K562 (cell line): ENCODE data around the gene RPL21. TPM values are rescaled to one million over a fixed set of nuclear protein-coding genes. Genes with fewer than 3 reads are reported as not detected.

Experiments
- ATAC-seq: fragments of 200-7000 bp; cut with Tn5 transposase; 3 replicates; pipeline ENCODE4 v1.9.1; 2020; ENCODE audit warnings: moderate library complexity
- BruUV-seq: library from RNA; stranded (reverse); fragments of 400-500 nt; replicated peaks from 2 replicates; lab custom pipeline; 2021; lab: Mats Ljungman, UMichigan
- CTCF ChIA-PET: fragments of 300-600 bp; formaldehyde crosslinking; extraction: SDS; loops from one replicate; lab custom pipeline; 2021; ENCODE audit warnings: low intra/inter-chr PET ratio; lab: Yijun Ruan, JAX
- POLR2A ChIA-PET: fragments of 300-600, 350-650 bp; sonication (Branson Sonifier 250); formaldehyde crosslinking; extraction: SDS; loops from one replicate; lab custom pipeline; 2021; ENCODE audit warnings: antibody characterized with exemption, inconsistent platforms; lab: Yijun Ruan, JAX
- DNase-seq, 4 experiments: peaks; one replicate each; pipeline versions ENCODE4 v3.0.0 to v3.0.0-alpha.2; 2011 to 2018; ENCODE audit warnings: low spot score in 3 of 4, mixed read lengths in 3 of 4; ENCODE audit errors: extremely low read depth in 1 of 4
- FAIRE-seq: peaks from 2 replicates; lab custom pipeline; 2011; peaks lifted over from hg19 to GRCh38; lab: Jason Lieb, UNC
- H2AFZ ChIP-seq: 2 replicates; pipeline ENCODE4 v1.6.0; 2011; ENCODE audit warnings: low read depth, low read length, control low read depth, inconsistent platforms
- H3K27ac ChIP-seq: fragments of 200-600 bp; 3 replicates; pipeline ENCODE4 v1.8.0; 2011; ENCODE audit warnings: low read depth, mild to moderate bottlenecking, control low read depth, inconsistent platforms, low read length, moderate library complexity, mixed read lengths; ENCODE audit errors: extremely low read depth
- H3K27me3 ChIP-seq, 2 experiments: fragments of 300-600 bp in 1 of 2; 2 replicates in 1 of 2; 3 replicates in 1 of 2; pipeline versions ENCODE4 v1.6.0 to v1.8.0; 2011; ENCODE audit warnings: inconsistent platforms in 2 of 2, low read length in 2 of 2, mild to moderate bottlenecking in 1 of 2, mixed read lengths in 1 of 2, moderate library complexity in 1 of 2; ENCODE audit not compliant: control insufficient read depth in 2 of 2, insufficient read depth in 2 of 2
- H3K36me3 ChIP-seq: fragments of 300-600 bp; 3 replicates; pipeline ENCODE4 v1.8.0; 2011; ENCODE audit warnings: mild to moderate bottlenecking, low read length, inconsistent platforms; ENCODE audit not compliant: control insufficient read depth, insufficient read depth
- H3K4me1 ChIP-seq, 2 experiments: fragments of 200-600 bp in 1 of 2; replicated peaks in 1 of 2; 2 replicates in 1 of 2; 3 replicates in 1 of 2; pipeline versions ENCODE4 v1.5.1 to v1.8.0; 2011; ENCODE audit warnings: inconsistent platforms in 2 of 2, low read length in 2 of 2, mild to moderate bottlenecking in 1 of 2, mixed read lengths in 1 of 2, moderate library complexity in 1 of 2; ENCODE audit not compliant: control insufficient read depth in 2 of 2, insufficient read depth in 2 of 2
- H3K4me2 ChIP-seq: 2 replicates; pipeline ENCODE4 v1.6.1; 2011; ENCODE audit warnings: low read length, control low read depth, inconsistent platforms, mixed read lengths; ENCODE audit not compliant: insufficient read depth
- H3K4me3 ChIP-seq: fragments of 200-600 bp; sonication (generic), shearing (Covaris generic); 2 replicates; pipeline ENCODE4 v1.5.1; 2016; ENCODE audit warnings: control low read depth, inconsistent platforms
- H3K79me2 ChIP-seq: fragments of 200-600 bp; 3 replicates; pipeline ENCODE4 v1.8.0; 2011; ENCODE audit warnings: low read length, inconsistent platforms; ENCODE audit not compliant: control insufficient read depth, insufficient read depth
- H3K9ac ChIP-seq, 2 experiments: 2 replicates each; pipeline versions ENCODE4 v1.6.0 to v1.6.1; 2011; ENCODE audit warnings: low read depth in 2 of 2, low read length in 2 of 2, control low read depth in 1 of 2, inconsistent platforms in 1 of 2, mild to moderate bottlenecking in 1 of 2, mixed read lengths in 1 of 2; ENCODE audit not compliant: insufficient read depth in 1 of 2
- H3K9me1 ChIP-seq: one replicate; pipeline ENCODE4 v1.6.0; 2011; ENCODE audit warnings: inconsistent platforms, mild to moderate bottlenecking, low read length, moderate library complexity; ENCODE audit not compliant: control insufficient read depth, insufficient read depth
- H3K9me3 ChIP-seq: replicated peaks from 2 replicates; pipeline ENCODE4 v1.5.1; 2011; ENCODE audit warnings: low read depth, low read length, inconsistent platforms; ENCODE audit not compliant: control insufficient read depth, insufficient read depth
- H4K20me1 ChIP-seq: replicated peaks from 2 replicates; pipeline ENCODE4 v1.6.1; 2011; ENCODE audit warnings: low read length, inconsistent platforms, mixed read lengths; ENCODE audit not compliant: control insufficient read depth, insufficient read depth
- ARID3B ChIP-seq: fragments of 250-450 bp; sonication (Bioruptor Pico); IDR thresholded peaks from 2 replicates; pipeline ENCODE4 v1.4.0; 2020; ENCODE audit warnings: borderline replicate concordance
- CBX8 ChIP-seq: fragments of 200-600 bp; sonication (generic); IDR thresholded peaks from 2 replicates; pipeline ENCODE4 v1.6.1; 2012; ENCODE audit warnings: borderline replicate concordance, mixed run types, low read depth, mild to moderate bottlenecking, moderate library complexity, mixed read lengths, low read length, control low read depth, inconsistent platforms; ENCODE audit not compliant: poor library complexity, severe bottlenecking; ENCODE audit errors: extremely low read depth
- DPF2 ChIP-seq: fragments of 450-650 bp; IDR thresholded peaks from 2 replicates; pipeline ENCODE4 v1.6.1; 2016
- E2F8 ChIP-seq: fragments of 450-650 bp; IDR thresholded peaks from 2 replicates; pipeline ENCODE4 v1.7.1; 2018; ENCODE audit warnings: mild to moderate bottlenecking, low read depth; ENCODE audit not compliant: partially characterized antibody
- FOXO4 ChIP-seq: fragments of 450-650 bp; formaldehyde crosslinking; IDR thresholded peaks from 2 replicates; pipeline ENCODE4 v1.4.0; 2020; ENCODE audit warnings: mild to moderate bottlenecking, moderate library complexity
- KAT2B ChIP-seq: IDR thresholded peaks from one replicate; pipeline ENCODE4 v1.6.1; 2012; ENCODE audit warnings: low read depth, mild to moderate bottlenecking, control low read depth, inconsistent platforms, low read length, moderate library complexity
- MBD2 ChIP-seq: sonication (generic); IDR thresholded peaks from 2 replicates; pipeline ENCODE4 v1.6.1; 2016; ENCODE audit warnings: low read depth, borderline replicate concordance
- MECOM ChIP-seq: fragments of 250-450 bp; sonication (Bioruptor Pico); IDR thresholded peaks from 2 replicates; pipeline ENCODE4 v1.8.0; 2022; ENCODE audit warnings: inconsistent platforms
- PKNOX1 ChIP-seq: fragments of 450-650 bp; IDR thresholded peaks from 2 replicates; pipeline ENCODE4 v1.6.1; 2016
- POLR2AphosphoS2 ChIP-seq: IDR thresholded peaks from 2 replicates; pipeline ENCODE4 v1.6.1; 2012; ENCODE audit warnings: low read length, improper control_type of control experiment
- POLR2B ChIP-seq: fragments of 450-650 bp; IDR thresholded peaks from 2 replicates; pipeline ENCODE4 v1.6.1; 2018; ENCODE audit warnings: low read depth; ENCODE audit not compliant: partially characterized antibody
- RUNX1 ChIP-seq: sonication (generic); IDR thresholded peaks from 2 replicates; pipeline ENCODE4 v1.6.1; 2016; ENCODE audit warnings: antibody characterized with exemption, low read depth
- TAL1 ChIP-seq: fragments of 450-650 bp; IDR thresholded peaks from 2 replicates; pipeline ENCODE4 v1.6.1; 2016; ENCODE audit warnings: mild to moderate bottlenecking
- TEAD2 ChIP-seq: fragments of 450-650 bp; IDR thresholded peaks from 2 replicates; pipeline ENCODE4 v1.6.1; 2016; ENCODE audit warnings: missing genetic modification characterization, control low read depth, missing compliant biosample characterization
- ZNF197 ChIP-seq: fragments of 200-800 bp; sonication (Bioruptor generic); IDR thresholded peaks from 2 replicates; pipeline ENCODE4 v1.6.1; 2016; ENCODE audit warnings: low read depth, missing genetic modification characterization, missing compliant biosample characterization
- ZNF212 ChIP-seq: fragments of 450-650 bp; formaldehyde crosslinking; IDR thresholded peaks from 2 replicates; pipeline ENCODE4 v1.4.0; 2020; ENCODE audit warnings: mild to moderate bottlenecking
- WGBS: fragments of 100-300 bp; shearing (Covaris generic); methylation state at CpG from one replicate; pipeline ENCODE4 v1.1.6; 2016; ENCODE audit warnings: low coverage, mixed read lengths; ENCODE audit not compliant: insufficient coverage; ENCODE audit errors: missing lambda C conversion rate; 5-methylcytosine and 5-hydroxymethylcytosine counted together
- in situ Hi-C: fragments of 300-500 bp; cut with MboI; formaldehyde crosslinking; loops from 4 replicates; pipeline ENCODE4 v1.15.0; 2018; ENCODE audit warnings: inconsistent platforms, mixed read lengths
- intact Hi-C: fragments of 100-400 bp; cut with micrococcal nuclease; formaldehyde crosslinking; loops from 2 replicates; pipeline ENCODE4 v1.14.2; 2022
- polyA plus RNA-seq, 8 experiments: library from polyadenylated mRNA; depleted of rRNA in 4 of 8; stranded (reverse) in 5 of 8; unstranded in 3 of 8; fragments of >200 nt; fragmentation: Nextera tagmentation in 2 of 8; fragmentation: Illumina TruSeq in 1 of 8; extraction: Ambion mirVana in 2 of 8; extraction: Trizol in 1 of 8; gene quantifications; 2 replicates each; pipeline versions ENCODE4 v1.2.1 to v1.2.3, GENCODE V29; 2011 to 2014; ENCODE audit warnings: inconsistent platforms in 1 of 8, missing spikeins in 1 of 8
- total RNA-seq, 7 experiments: library from RNA; depleted of rRNA in 6 of 7; stranded (reverse); fragments of >200 nt in 6 of 7; fragmentation: Illumina TruSeq in 2 of 7; extraction: Trizol in 2 of 7; gene quantifications; 2 replicates each; pipeline versions ENCODE4 v1.2.1 to v1.2.3, GENCODE V29; 2011 to 2021; ENCODE audit warnings: low replicate concordance in 1 of 7

Gene RPL21
- total and polyA plus RNA-seq, 9 of the 15 experiments (the other 6 are each of a cell fraction or from before 2014, with no cell fraction given): 622 to 4,203 (median 1,676) TPM

GRCh38 chr13:27280841-27281240 lies 29.5 kb downstream of the RPL21 start (continued):
- no peak for TF ChIP-seq TEAD2

- no peak for FAIRE-seq
- WGBS: 0% methylated on average over 1 of the region's 1 CpG
- CTCF ChIA-PET: no interaction called here
- no peak for TF ChIP-seq RUNX1
- TF ChIP-seq DPF2: no peak
- no peak for TF ChIP-seq MBD2
- no peak for TF ChIP-seq ZNF212
- no peak for TF ChIP-seq PKNOX1
- no peak for TF ChIP-seq FOXO4 (CRISPR knock-in tag)
- TF ChIP-seq TAL1: no peak
- no peak for TF ChIP-seq POLR2AphosphoS2
- no peak for TF ChIP-seq CBX8
- no peak for TF ChIP-seq POLR2B
- no peak for TF ChIP-seq ARID3B (CRISPR knock-in tag)
- no peak for TF ChIP-seq KAT2B
- TF ChIP-seq E2F8: no peak
- no peak for TF ChIP-seq ZNF197 (CRISPR knock-in tag)
- no peak for TF ChIP-seq MECOM (CRISPR knock-in tag)
Measured at GRCh38 chr13:27281420-27281819, 30.1 kb downstream of the RPL21 start.

More at GRCh38 chr13:27281420-27281819, 30.1 kb downstream of the RPL21 start:
- Histone ChIP-seq H3K9me1 (no peaks in the 10 kb centered on the region), H3K27ac (no peak overlapping the region), H3K27me3 (peaks cover 0 to 6% of the 10 kb centered on the region in 2 experiments; a peak in 2 of 5 replicates), H3K4me3 (no peak overlapping the region), H3K36me3 (no peaks in the 10 kb centered on the region), H3K4me2 (no peak overlapping the region), H3K9ac (no peak overlapping the region), H3K4me1 (no peaks in the 10 kb centered on the region; a peak in 1 of 5 replicates), H4K20me1 (no peaks in the 10 kb centered on the region), H2AFZ (no peak overlapping the region), H3K79me2 (no peaks in the 10 kb centered on the region), H3K9me3 (no peaks in the 10 kb centered on the region)
- intact Hi-C loops: no loop called here
- in situ Hi-C loops: no loop called here
- POLR2A ChIA-PET: interaction anchor here (0.6 kb wide), 1 partner anchor 259 kb away, joined by 3 read pairs; no protein-coding TSS in a partner anchor
- BruUV-seq: no TSS peak
- no peak for DNase-seq
- ATAC-seq: no peak
